IMR-90 (cell line): ENCODE results near the gene MRPL51. TPM values are rescaled to one million over a fixed set of nuclear protein-coding genes. Genes with fewer than 3 reads are reported as not detected.
"Not testable (repeated sequence)": the region's sequence is repeated elsewhere in the genome, so short reads cannot be mapped to it uniquely, and the experiment has no call there.

ENCODE experiments used
- ATAC-seq: fragments of 200-7000 bp; cut with Tn5 transposase; 2 replicates; pipeline ENCODE4 v1.9.1; 2020; ENCODE audit warnings: low read depth, mild to moderate bottlenecking, moderate library complexity
- BruUV-seq: library from RNA; stranded (reverse); fragments of 400-500 nt; replicated peaks from 2 replicates; lab custom pipeline; 2021; lab: Mats Ljungman, UMichigan
- CTCF ChIA-PET: fragments of 300-600 bp; formaldehyde crosslinking; extraction: SDS; loops from one replicate; lab custom pipeline; 2021; ENCODE audit warnings: antibody characterized with exemption; lab: Yijun Ruan, JAX
- POLR2A ChIA-PET: fragments of 300-600 bp; sonication (Branson Sonifier 250); formaldehyde crosslinking; loops from one replicate; lab custom pipeline; 2022; ENCODE audit warnings: antibody characterized with exemption; ENCODE audit not compliant: unreplicated experiment; lab: Charles Lee
- DNase-seq: peaks from one replicate; pipeline ENCODE4 v3.0.0; 2013
- H2AFZ ChIP-seq: replicated peaks from 2 replicates; pipeline ENCODE3; 2013; ENCODE audit warnings: low read length, mild to moderate bottlenecking; ENCODE audit not compliant: poor library complexity
- H2AK5ac ChIP-seq: 2 replicates; pipeline ENCODE4 v1.6.1; 2013; ENCODE audit warnings: low read depth, low read length, inconsistent platforms
- H2AK9ac ChIP-seq: replicated peaks from 2 replicates; pipeline ENCODE3; 2013; ENCODE audit warnings: mild to moderate bottlenecking, low read depth, low read length, moderate library complexity; ENCODE audit not compliant: poor library complexity
- H2BK120ac ChIP-seq: 2 replicates; pipeline ENCODE4 v1.6.1; 2013; ENCODE audit warnings: low read depth, low read length, inconsistent platforms
- H2BK15ac ChIP-seq: 3 replicates; pipeline ENCODE4 v1.6.1; 2013; ENCODE audit warnings: low read depth, low read length, inconsistent platforms
- H2BK20ac ChIP-seq: 2 replicates; pipeline ENCODE4 v1.6.1; 2013; ENCODE audit warnings: low read depth, mild to moderate bottlenecking, inconsistent platforms, low read length, moderate library complexity
- H2BK5ac ChIP-seq: 2 replicates; pipeline ENCODE4 v1.6.1; 2013; ENCODE audit warnings: mild to moderate bottlenecking, low read depth, low read length, inconsistent platforms; ENCODE audit not compliant: poor library complexity, severe bottlenecking
- H3K14ac ChIP-seq: replicated peaks from 2 replicates; pipeline ENCODE4 v1.6.1; 2013; ENCODE audit warnings: low read depth, low read length, inconsistent platforms
- H3K18ac ChIP-seq: 2 replicates; pipeline ENCODE4 v1.6.1; 2013; ENCODE audit warnings: low read depth, low read length, control low read depth
- H3K23ac ChIP-seq: 2 replicates; pipeline ENCODE4 v1.6.1; 2013; ENCODE audit warnings: low read depth, low read length, inconsistent platforms
- H3K27ac ChIP-seq: 2 replicates; pipeline ENCODE4 v1.5.1; 2013; ENCODE audit warnings: mild to moderate bottlenecking, control low read depth, low read length; ENCODE audit not compliant: insufficient read depth
- H3K27me3 ChIP-seq: 2 replicates; pipeline ENCODE4 v1.6.1; 2013; ENCODE audit warnings: low read length; ENCODE audit not compliant: control insufficient read depth, insufficient read depth
- H3K36me3 ChIP-seq: 2 replicates; pipeline ENCODE4 v1.6.1; 2013; ENCODE audit warnings: low read length, mixed read lengths; ENCODE audit not compliant: control insufficient read depth, insufficient read depth
- H3K4ac ChIP-seq: 2 replicates; pipeline ENCODE4 v1.6.1; 2013; ENCODE audit warnings: low read depth, low read length, inconsistent platforms
- H3K4me1 ChIP-seq: 2 replicates; pipeline ENCODE4 v1.6.1; 2013; ENCODE audit warnings: low read length, mixed read lengths; ENCODE audit not compliant: control insufficient read depth, insufficient read depth
- H3K4me2 ChIP-seq: 2 replicates; pipeline ENCODE4 v1.6.1; 2013; ENCODE audit warnings: low read depth, mild to moderate bottlenecking, control low read depth, low read length, moderate library complexity
- H3K4me3 ChIP-seq: 2 replicates; pipeline ENCODE4 v1.5.1; 2013; ENCODE audit warnings: low read depth, mild to moderate bottlenecking, control low read depth, low read length, moderate library complexity; ENCODE audit not compliant: insufficient read depth
- H3K56ac ChIP-seq: 2 replicates; pipeline ENCODE4 v1.6.1; 2013; ENCODE audit warnings: low read length, inconsistent platforms; ENCODE audit not compliant: insufficient read depth; ENCODE audit errors: extremely low read depth
- H3K79me1 ChIP-seq, 2 experiments: 2 replicates each; pipeline ENCODE4 v1.6.1; 2013; ENCODE audit warnings: low read length in 2 of 2, inconsistent platforms in 1 of 2, low read depth in 1 of 2
- H3K9ac ChIP-seq: 2 replicates; pipeline ENCODE4 v1.6.1; 2013; ENCODE audit warnings: low read depth, low read length, control low read depth
- H3K9me1 ChIP-seq: 2 replicates; pipeline ENCODE4 v1.6.1; 2013; ENCODE audit warnings: low read length, inconsistent platforms; ENCODE audit not compliant: insufficient read depth
- H3K9me3 ChIP-seq: 2 replicates; pipeline ENCODE4 v1.6.1; 2013; ENCODE audit warnings: low read length; ENCODE audit not compliant: control insufficient read depth, insufficient read depth
- H4K20me1 ChIP-seq: 2 replicates; pipeline ENCODE4 v1.6.1; 2013; ENCODE audit warnings: low read length, inconsistent platforms; ENCODE audit not compliant: insufficient read depth
- H4K5ac ChIP-seq: 2 replicates; pipeline ENCODE4 v1.6.1; 2013; ENCODE audit warnings: mild to moderate bottlenecking, low read depth, low read length, control low read depth
- H4K8ac ChIP-seq, 2 experiments: 2 replicates each; pipeline ENCODE4 v1.6.1; 2013; ENCODE audit warnings: low read depth in 2 of 2, low read length in 2 of 2, control low read depth in 1 of 2, inconsistent platforms in 1 of 2
- H4K91ac ChIP-seq: 2 replicates; pipeline ENCODE4 v1.6.1; 2013; ENCODE audit warnings: low read depth, low read length, inconsistent platforms; ENCODE audit not compliant: insufficient read depth
- WGBS, 2 experiments: methylation state at CpG; one replicate each; pipeline versions ENCODE4 v1.1.5 to v1.1.7; 2013; ENCODE audit warnings: missing lambda C conversion rate in 2 of 2; ENCODE audit not compliant: insufficient read length in 1 of 2; ENCODE audit errors: extremely low coverage in 2 of 2; 5-methylcytosine and 5-hydroxymethylcytosine counted together
- dilution Hi-C: fragments of 300-500 bp; cut with HindIII; formaldehyde crosslinking; loops from one replicate; pipeline ENCODE4 v1.14.3; 2018; ENCODE audit warnings: low sequenced_read_pairs; ENCODE audit not compliant: unreplicated experiment
- in situ Hi-C: fragments of 300-500 bp; cut with MboI; formaldehyde crosslinking; loops from 3 replicates; pipeline ENCODE4 v1.14.3; 2019; ENCODE audit warnings: low sequenced_read_pairs, inconsistent platforms, mixed read lengths
- intact Hi-C: fragments of 100-400 bp; cut with micrococcal nuclease; formaldehyde crosslinking; loops from 2 replicates; pipeline ENCODE4 v1.10.0; 2022
- polyA plus RNA-seq, 3 experiments: library from polyadenylated mRNA; depleted of rRNA; stranded (reverse); fragments of >200 nt; gene quantifications; 2 replicates each; pipeline ENCODE4 v1.2.3, GENCODE V29; 2012; ENCODE audit warnings: low replicate concordance in 1 of 3
- total RNA-seq: library from RNA; depleted of rRNA; stranded (reverse); fragments of >200 nt; gene quantifications from 2 replicates; pipeline ENCODE4 v1.2.3, GENCODE V29; 2012

The MRPL51 gene
- total and polyA plus RNA-seq, 2 of the 4 experiments (the other 2 are of a cell fraction): 80.1 to 160 TPM

GRCh38 chr12:6497291-6497690 is 4.2 kb upstream of the MRPL51 start:
- H4K8ac ChIP-seq, H3K4ac ChIP-seq, CTCF ChIA-PET, DNase-seq, H4K20me1 ChIP-seq, H3K36me3 ChIP-seq, H3K27me3 ChIP-seq, H3K14ac ChIP-seq, intact Hi-C loops, in situ Hi-C loops, H2BK20ac ChIP-seq, H2AK5ac ChIP-seq, H2BK15ac ChIP-seq, BruUV-seq, H3K18ac ChIP-seq, H4K5ac ChIP-seq, H2BK5ac ChIP-seq, H2AK9ac ChIP-seq, H3K56ac ChIP-seq, H2AFZ ChIP-seq, H3K23ac ChIP-seq, ATAC-seq, H3K9me1 ChIP-seq, H3K4me2 ChIP-seq, H3K27ac ChIP-seq, H4K91ac ChIP-seq, H3K9me3 ChIP-seq, H3K4me1 ChIP-seq, H3K9ac ChIP-seq, dilution Hi-C loops, H3K4me3 ChIP-seq, H2BK120ac ChIP-seq: not testable (repeated sequence)
- no CpG with 5 or more reads among the region's 3 CpGs for WGBS, 2 experiments
- POLR2A ChIA-PET: interaction anchor here (0.6 kb wide), 1 partner anchor 37 kb away, joined by 7 read pairs; no protein-coding TSS in a partner anchor
- H3K79me1 ChIP-seq: peaks cover 50 to 71% of the 10 kb centered on the region in 2 experiments
